ENCODE measurements around the gene COQ8A.

Gene COQ8A

GRCh38 chr1:227009937-227010336 is 69.8 kb downstream of the COQ8A start:
- DNase-seq = no peak

- DNase-seq = no peak
Observed at GRCh38 chr1:227010645-227011044, 70.6 kb downstream of the COQ8A start.

- no peak for DNase-seq
Observed at GRCh38 chr1:227016990-227017389, 76.9 kb downstream of the COQ8A start.

GRCh38 chr1:227032396-227032795 is 92.3 kb downstream of the COQ8A start:
- DNase-seq = no peak

GRCh38 chr1:227033880-227034279 is 93.8 kb downstream of the COQ8A start:
- DNase-seq = no peak

- DNase-seq = no peak
Observed at GRCh38 chr1:227035316-227035715, 95.2 kb downstream of the COQ8A start.

GRCh38 chr1:227037121-227037520 is 97.0 kb downstream of the COQ8A start:
- no peak for DNase-seq

Measured in right kidney (tissue), 1 donor.